ENCODE results near the gene SVOP. TPM values are rescaled to one million over a fixed set of nuclear protein-coding genes. Genes with fewer than 3 reads are reported as not detected.

Gene SVOP
- total RNA-seq, 3 donors from 2014 or later (not counting 1 experiment from before 2014, with no cell fraction given): not detected

DNA sequence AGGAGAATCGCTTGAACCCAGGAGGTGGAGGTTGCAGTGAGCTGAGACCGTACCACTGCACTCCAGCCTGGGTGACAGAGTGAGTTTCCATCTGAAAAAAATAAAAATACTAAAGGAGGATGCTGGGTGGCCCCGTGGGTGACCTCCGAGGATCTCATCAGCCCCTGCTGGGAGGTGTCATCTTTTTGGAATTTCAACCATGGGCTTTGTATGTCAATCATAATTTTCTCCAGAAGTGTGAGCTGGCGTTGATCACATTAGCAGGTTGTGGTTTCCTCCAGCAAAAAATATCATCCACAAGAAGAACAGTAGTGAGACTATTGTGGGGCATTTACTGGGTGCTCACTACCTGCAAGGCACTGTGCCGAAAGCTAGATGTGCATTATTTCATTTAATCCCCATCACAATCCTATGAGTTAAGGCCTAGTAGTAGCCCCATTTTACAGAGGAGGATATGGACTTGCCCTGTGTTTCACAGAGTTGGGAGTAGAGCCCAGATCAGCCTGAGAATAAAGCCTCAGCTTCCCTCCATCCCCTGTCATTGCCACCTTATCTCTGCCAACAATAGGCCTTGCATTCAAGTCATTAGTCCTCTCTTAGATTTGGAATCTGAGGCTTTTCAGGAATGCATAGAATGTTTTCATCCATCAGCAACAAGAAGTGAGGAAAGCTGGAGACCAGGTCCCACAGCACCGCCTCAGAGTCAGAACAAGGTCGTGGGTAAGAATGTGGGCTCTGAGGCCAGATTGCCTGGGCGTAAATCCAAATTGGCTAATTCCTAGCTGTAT is 39.8 kb downstream of the SVOP start:
- 78% methylated on average over 8 of the region's 9 CpGs for WGBS (ENCODE audit: insufficient coverage)
- Mint-ChIP-seq H3K27ac (no peak overlapping the region), H3K4me1 (no peaks in the 10 kb centered on the region), H3K9me3 (no peaks in the 10 kb centered on the region), H3K27me3 (ENCODE audit: low read depth in 2 of 2) (peaks cover 0 to 3% of the 10 kb centered on the region in 2 donors), H3K4me3 (no peak overlapping the region), H3K36me3 (no peaks in the 10 kb centered on the region)
- no peak overlapping the region for H3K4me3 ChIP-seq (ENCODE audit: low read length)
- TF ChIP-seq, protein P1, sequence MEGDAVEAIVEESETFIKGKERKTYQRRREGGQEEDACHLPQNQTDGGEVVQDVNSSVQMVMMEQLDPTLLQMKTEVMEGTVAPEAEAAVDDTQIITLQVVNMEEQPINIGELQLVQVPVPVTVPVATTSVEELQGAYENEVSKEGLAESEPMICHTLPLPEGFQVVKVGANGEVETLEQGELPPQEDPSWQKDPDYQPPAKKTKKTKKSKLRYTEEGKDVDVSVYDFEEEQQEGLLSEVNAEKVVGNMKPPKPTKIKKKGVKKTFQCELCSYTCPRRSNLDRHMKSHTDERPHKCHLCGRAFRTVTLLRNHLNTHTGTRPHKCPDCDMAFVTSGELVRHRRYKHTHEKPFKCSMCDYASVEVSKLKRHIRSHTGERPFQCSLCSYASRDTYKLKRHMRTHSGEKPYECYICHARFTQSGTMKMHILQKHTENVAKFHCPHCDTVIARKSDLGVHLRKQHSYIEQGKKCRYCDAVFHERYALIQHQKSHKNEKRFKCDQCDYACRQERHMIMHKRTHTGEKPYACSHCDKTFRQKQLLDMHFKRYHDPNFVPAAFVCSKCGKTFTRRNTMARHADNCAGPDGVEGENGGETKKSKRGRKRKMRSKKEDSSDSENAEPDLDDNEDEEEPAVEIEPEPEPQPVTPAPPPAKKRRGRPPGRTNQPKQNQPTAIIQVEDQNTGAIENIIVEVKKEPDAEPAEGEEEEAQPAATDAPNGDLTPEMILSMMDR (IDR thresholded peaks at IDR 0.05): no peak
- no peak overlapping the region for H3K27ac ChIP-seq (ENCODE audit: low read length)
- ATAC-seq (no peak), DNase-seq (no peak)
- intact Hi-C loops (cut with micrococcal nuclease): no loop called here
- no peaks in the 10 kb centered on the region for H3K9me3 ChIP-seq (ENCODE audit: control insufficient read depth, insufficient read depth, low read length)
- no peaks in the 10 kb centered on the region for H3K36me3 ChIP-seq (ENCODE audit: control insufficient read depth, insufficient read depth, low read length)
- H3K27me3 ChIP-seq (ENCODE audit: control insufficient read depth, insufficient read depth, low read length): no peaks in the 10 kb centered on the region
- no peaks in the 10 kb centered on the region for H3K4me1 ChIP-seq (ENCODE audit: control insufficient read depth, insufficient read depth, low read length)

DNA sequence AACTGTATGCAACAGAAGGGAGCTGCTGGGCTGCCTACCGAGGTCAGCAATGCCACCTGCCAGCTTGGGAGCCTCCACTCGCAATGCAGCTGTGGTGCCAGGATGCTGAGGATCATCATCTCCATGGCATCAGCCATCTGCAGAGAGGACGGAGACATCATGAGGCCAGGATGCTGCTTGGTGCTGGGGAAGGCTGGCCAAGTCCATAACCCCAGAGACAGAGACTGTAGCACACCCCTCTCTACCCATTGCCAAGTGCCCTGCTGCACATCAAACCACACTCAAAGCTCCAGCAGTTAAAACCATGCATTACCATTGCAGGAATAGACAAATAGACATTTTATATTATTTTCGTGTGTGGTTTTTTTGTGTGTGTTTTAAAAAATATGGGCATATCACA is 43.5 kb downstream of the SVOP start:
- TF ChIP-seq, protein P1 (IDR thresholded peaks at IDR 0.05): no peak

DNA sequence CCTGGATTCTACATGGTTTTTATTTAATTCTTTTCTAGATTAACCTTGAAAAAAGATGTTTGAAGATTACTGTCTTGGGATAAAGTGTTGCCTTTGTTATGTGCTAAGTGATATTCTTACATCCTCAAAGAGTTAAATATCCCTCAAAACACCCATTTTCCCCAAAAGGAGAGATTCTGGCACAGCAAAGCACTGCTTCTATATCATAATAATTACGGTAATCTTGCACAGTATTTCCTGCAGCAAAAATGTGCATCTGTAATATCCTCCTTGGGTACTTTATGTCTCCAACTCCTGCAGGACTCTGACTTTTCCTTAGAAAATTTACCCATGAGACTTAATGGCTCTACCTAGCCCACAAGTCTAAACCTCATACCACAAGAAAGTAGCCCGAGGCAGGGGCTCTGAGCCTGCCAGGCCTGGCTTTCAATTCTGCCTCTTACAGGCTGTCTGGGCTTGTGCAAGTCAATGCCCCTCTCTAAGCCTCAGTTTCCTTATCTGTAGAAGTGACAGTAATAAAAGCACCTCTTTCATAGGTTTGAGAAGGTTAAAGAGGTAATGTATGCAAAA is 45.8 kb downstream of the SVOP start:
- no peak for DNase-seq
- Mint-ChIP-seq H3K27ac (no peak overlapping the region), H3K27me3 (ENCODE audit: low read depth in 2 of 2) (peaks cover 0 to 6% of the 10 kb centered on the region in 2 donors), H3K4me1 (no peaks in the 10 kb centered on the region), H3K36me3 (no peaks in the 10 kb centered on the region), H3K9me3 (no peaks in the 10 kb centered on the region), H3K4me3 (no peak overlapping the region)
- no peaks in the 10 kb centered on the region for H3K36me3 ChIP-seq (ENCODE audit: control insufficient read depth, insufficient read depth, low read length)
- no peak overlapping the region for H3K27ac ChIP-seq (ENCODE audit: low read length)
- H3K4me3 ChIP-seq (ENCODE audit: low read length): no peak overlapping the region
- TF ChIP-seq, protein P1 (IDR thresholded peaks at IDR 0.05): no peak
- H3K27me3 ChIP-seq (ENCODE audit: control insufficient read depth, insufficient read depth, low read length): no peaks in the 10 kb centered on the region
- H3K9me3 ChIP-seq (ENCODE audit: control insufficient read depth, insufficient read depth, low read length): no peaks in the 10 kb centered on the region
- 71% methylated on average over 2 of the region's 2 CpGs for WGBS (ENCODE audit: insufficient coverage)
- ATAC-seq: no peak
- H3K4me1 ChIP-seq (ENCODE audit: control insufficient read depth, insufficient read depth, low read length): no peaks in the 10 kb centered on the region
- intact Hi-C loops (cut with micrococcal nuclease): no loop called here

More for the DNA sequence above, 43.5 kb downstream of the SVOP start:
- H3K36me3 ChIP-seq (ENCODE audit: control insufficient read depth, insufficient read depth, low read length): no peaks in the 10 kb centered on the region
- DNase-seq (no peak), ATAC-seq (no peak)
- intact Hi-C loops (cut with micrococcal nuclease): no loop called here
- Mint-ChIP-seq H3K4me3 (no peak overlapping the region), H3K27ac (no peak overlapping the region), H3K4me1 (no peaks in the 10 kb centered on the region), H3K27me3 (ENCODE audit: low read depth in 2 of 2) (peaks cover 0 to 6% of the 10 kb centered on the region in 2 donors), H3K9me3 (no peaks in the 10 kb centered on the region), H3K36me3 (no peaks in the 10 kb centered on the region)
- no peak overlapping the region for H3K27ac ChIP-seq (ENCODE audit: low read length)
- H3K9me3 ChIP-seq (ENCODE audit: control insufficient read depth, insufficient read depth, low read length): no peaks in the 10 kb centered on the region
- no peaks in the 10 kb centered on the region for H3K4me1 ChIP-seq (ENCODE audit: control insufficient read depth, insufficient read depth, low read length)
- no peaks in the 10 kb centered on the region for H3K27me3 ChIP-seq (ENCODE audit: control insufficient read depth, insufficient read depth, low read length)
- 86% methylated on average over 3 of the region's 4 CpGs for WGBS (ENCODE audit: insufficient coverage)
- no peak overlapping the region for H3K4me3 ChIP-seq (ENCODE audit: low read length)

Measured in natural killer cell (primary cell).